ENCODE data around the gene PDSS1.
"Not testable (repeated sequence)": the region's sequence is repeated elsewhere in the genome, so short reads cannot be mapped to it uniquely, and the experiment has no call there.

PDSS1 gene, protein sequence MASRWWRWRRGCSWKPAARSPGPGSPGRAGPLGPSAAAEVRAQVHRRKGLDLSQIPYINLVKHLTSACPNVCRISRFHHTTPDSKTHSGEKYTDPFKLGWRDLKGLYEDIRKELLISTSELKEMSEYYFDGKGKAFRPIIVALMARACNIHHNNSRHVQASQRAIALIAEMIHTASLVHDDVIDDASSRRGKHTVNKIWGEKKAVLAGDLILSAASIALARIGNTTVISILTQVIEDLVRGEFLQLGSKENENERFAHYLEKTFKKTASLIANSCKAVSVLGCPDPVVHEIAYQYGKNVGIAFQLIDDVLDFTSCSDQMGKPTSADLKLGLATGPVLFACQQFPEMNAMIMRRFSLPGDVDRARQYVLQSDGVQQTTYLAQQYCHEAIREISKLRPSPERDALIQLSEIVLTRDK

DNA sequence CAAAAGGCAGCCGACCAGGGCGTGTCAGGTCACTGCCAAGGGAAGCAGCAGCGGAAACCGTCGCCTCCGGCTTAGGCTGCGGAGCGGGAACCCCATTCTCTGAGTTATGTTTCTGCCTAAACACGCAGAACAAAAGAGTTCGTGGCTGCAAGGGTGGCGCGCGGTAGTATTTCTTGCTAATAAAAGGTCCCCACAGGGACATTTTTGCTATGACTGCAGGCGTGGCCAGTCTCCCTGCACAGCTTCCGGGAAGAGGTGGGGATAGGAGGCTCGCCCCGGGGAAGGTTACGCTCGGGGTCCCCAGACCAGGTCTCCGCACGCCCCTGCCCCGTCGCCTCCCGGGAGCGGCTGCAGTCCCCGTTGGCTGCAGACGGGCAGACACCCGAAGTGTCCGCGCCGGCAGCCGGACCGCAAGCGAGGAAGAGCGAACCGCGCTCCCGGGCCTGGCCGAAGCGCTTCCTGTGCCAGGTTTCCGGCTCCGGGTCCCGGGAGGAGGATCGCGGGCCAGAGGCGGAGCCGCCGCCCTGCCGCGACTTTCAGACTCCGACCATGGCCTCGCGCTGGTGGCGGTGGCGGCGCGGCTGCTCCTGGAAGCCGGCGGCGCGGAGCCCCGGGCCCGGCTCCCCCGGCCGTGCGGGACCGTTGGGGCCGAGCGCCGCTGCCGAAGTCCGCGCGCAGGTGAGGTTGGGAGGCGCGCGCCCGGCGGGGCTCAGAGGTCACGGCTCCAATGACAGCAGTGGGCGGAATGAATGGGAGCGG is at the start of gene PDSS1:
PDSS1 (plus strand) TSS at position 539 of the 759 bp plus-strand sequence; CDS start at position 550, 11 bp downstream.
- DNase-seq (ENCODE audit: low read depth in 2 of 2): peak; percentile 24 to 27

DNA sequence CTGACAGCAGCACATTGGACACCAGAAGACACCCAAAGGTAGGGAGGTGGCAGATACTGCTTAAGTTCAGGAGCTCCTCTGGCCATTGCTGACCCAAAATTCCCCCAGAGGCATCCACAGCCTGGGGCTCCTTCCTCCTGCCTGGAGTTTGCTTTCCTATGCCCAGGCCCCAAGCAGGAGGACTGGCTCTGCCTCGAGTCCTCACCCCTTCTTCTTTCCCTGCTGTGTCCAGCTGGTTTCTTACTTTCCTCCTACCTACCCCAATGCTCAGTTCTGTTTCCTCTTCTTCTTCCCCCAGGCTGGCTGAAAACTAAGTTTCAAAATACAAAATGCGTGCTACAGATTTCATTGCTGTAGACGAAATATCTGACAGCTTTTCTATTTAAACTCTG is 49.3 kb upstream of the PDSS1 start:
- DNase-seq (ENCODE audit: low read depth in 2 of 2): not testable (repeated sequence)

DNA sequence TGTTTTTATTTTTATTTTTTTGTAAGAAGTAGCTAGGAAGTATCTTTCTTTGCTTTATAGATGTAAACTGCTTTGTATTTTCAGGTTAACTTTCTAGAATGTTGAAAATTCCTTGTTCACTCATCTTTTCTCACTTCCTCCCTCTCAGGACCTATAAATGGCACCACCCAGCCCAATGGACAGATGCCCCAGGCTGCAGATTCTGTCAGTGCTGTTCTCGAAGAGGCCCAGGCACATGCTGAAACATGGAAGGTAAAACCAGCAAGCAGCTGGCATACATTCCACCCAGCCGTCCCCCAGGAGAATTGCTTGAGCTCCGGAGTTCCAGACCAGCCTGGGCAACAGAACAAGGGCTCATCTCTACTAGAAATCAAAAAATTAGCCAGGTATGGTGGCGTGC is 47.1 kb upstream of the PDSS1 start:
- no peak for DNase-seq (ENCODE audit: low read depth in 2 of 2)

DNA sequence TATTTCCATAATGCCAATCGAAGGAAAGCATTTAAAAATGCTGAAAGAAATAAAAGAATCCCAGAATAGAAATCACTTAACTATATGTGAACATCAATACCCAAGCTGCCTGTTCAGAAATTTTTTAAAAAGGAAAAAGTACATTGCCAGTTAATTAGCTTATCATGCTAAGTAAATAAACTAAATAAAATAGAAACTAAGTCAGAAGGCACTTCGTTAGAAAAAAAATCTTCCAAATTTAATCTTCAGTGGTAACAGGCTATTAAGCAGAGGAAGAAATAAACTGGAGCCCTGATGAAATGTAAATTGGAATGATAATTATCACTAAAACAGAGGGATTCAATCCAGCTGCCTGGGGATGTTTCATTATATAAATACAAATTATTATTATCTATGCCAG is 46.0 kb upstream of the PDSS1 start:
- not testable (repeated sequence) for DNase-seq (ENCODE audit: low read depth in 2 of 2)

DNA sequence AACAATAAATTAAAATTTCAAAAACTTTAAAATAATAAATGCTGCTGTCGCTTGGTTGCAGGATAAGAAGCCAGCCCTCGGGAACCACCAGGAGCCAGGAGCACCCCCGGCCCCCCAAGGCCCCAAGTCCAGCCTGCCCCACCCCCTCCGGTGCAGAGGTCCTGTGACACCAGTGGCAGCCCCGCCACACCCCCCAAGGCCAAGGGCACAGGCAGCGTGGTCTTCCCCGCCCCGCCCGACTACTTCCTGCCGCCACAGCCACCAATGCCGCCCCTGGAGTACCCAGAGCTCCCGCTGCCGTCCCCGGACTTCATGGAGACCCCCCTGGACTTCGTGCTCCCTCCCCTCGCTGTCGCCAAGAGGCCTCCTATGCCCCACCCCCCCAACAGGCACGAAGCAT is 44.5 kb upstream of the PDSS1 start:
- no peak for DNase-seq (ENCODE audit: low read depth in 2 of 2)

DNA sequence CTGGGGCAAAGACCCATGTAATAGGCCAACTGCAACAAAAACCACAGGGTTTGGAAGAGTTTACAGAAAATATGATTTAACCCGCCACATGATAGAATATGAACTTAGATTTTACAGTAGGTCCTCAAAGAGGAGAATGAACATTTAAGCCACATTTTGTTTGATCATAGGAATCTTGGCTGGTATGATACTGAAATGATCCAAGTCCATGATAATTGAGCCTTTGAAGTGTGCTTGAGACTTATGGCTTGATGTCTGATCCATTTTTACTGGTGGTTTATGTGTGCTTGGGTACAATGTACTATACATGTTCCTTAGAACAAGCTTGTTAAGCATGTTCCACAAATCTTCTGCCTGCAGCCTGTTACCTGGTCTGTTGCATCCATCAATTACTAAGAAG is 41.8 kb upstream of the PDSS1 start:
- no peak for DNase-seq (ENCODE audit: low read depth in 2 of 2)

DNA sequence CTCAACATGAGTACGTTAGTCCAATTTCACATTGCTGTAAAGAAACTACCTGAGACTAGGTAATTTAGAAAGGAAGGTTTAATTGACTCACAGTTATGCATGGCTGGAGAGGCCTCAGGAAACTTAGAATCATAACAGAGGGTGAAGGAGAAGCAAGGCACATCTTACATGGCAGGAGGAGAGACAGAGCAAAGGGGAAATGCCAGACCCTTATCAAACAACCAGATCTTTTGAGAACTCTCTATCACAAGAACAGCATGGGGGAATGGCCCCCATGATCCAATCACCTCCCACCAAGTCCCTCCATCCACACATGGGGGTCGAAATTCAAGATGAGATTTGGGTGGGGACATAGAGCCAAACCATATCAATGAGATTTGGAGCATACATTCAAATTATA is 34.6 kb upstream of the PDSS1 start:
- DNase-seq (ENCODE audit: low read depth in 2 of 2): no peak

DNA sequence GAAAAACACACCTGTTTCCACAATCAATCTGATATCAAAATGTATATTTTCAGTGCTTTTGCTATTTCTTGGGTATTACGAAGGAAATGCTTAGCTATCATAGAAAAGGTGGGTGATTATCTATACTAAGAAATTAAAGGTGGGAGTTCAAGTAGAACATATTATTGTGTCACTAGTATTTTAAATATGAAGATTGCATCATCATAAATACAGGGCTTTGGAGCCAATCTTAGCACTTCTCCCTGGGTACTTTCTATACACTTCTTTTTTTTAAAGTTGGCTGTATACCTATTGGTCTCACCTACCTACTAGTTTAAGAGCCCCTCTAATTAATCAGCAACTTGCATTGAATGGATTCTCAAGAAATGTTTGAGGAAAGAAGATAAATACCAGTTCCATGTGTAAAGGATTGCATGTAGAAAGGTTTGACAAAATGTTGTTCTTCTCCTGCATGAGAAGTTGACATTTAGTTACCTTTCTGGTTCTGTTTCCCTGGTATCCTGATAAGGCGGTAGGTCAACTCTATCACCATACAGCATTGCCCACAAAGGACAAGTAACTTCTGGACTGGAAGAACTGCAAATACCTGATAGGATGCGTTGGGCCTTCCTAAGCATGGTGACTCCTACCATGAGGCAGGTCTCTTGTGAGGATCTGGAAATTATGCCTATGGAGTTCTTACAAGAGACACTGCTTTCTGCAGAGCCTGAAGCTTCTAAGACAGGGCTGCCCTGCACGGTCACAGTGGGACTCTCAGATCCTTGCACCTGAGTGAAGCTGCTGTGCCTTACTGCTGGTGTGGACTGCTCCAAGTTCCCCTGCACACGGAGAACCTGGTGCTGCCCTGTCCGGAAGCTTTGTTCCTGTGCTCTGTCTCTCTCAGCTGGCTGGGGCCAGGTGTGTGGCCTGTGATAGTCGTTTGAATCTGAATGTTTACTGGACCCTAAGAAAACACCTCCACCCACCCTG is 32.1 kb upstream of the PDSS1 start:
- DNase-seq (ENCODE audit: low read depth in 2 of 2): no peak

DNA sequence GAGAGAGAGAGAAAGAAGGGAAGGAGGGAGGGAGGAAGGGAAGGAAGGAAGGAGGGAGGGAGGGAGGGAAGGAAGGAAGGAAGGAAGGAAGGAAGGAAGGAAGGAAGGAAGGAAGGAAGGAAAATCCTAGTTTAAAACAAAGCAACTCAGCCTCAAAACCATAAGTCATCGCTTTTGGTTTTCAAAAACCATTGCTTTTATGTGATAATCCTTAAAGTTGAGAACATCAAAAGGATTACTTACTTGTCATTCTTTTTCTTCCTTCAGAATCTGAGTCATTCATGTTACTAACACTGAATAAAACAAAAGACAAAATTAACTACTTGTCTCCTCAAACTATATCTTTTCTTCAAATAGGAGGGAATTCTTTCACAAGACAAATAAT is 21.6 kb upstream of the PDSS1 start:
- DNase-seq (ENCODE audit: low read depth in 2 of 2): no peak

DNA sequence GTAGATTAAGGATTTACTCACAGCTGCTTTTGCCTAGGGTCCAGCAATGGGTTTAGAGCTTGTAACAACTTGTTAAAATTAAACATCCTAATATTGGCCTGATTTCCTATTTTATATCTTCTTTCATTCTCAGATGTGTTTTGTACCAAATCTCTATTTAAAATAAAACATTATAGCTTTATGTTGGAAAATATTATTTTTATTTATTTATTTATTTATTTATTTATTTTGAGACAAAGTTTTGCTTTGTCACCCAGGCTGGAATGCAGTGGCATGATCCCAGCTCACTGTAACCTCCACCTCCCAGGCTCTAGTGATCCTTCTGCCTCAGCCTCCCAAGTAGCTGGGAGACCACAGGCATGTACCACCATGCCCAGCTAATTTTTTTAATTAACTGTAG is 17.9 kb upstream of the PDSS1 start:
- DNase-seq (ENCODE audit: low read depth in 2 of 2): no peak

DNA sequence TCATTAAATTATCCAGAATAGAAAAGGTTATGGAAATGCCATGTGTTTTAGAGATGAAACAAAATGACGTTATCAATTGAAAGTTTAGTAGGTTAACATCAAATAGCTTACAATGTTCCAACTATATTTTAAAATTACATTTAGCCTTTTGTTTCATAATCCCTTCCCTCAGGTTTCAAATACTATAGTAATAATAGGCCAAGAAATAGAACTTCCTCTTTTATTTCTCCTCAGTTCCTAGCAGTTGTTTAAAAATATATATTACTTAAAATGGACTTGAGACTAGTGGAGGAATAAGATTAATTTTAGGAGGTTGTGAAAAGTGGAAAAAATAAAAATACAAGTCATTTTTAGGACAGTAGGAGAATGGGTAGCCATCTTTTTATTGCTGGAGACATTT is 16.4 kb upstream of the PDSS1 start:
- no peak for DNase-seq (ENCODE audit: low read depth in 2 of 2)

DNA sequence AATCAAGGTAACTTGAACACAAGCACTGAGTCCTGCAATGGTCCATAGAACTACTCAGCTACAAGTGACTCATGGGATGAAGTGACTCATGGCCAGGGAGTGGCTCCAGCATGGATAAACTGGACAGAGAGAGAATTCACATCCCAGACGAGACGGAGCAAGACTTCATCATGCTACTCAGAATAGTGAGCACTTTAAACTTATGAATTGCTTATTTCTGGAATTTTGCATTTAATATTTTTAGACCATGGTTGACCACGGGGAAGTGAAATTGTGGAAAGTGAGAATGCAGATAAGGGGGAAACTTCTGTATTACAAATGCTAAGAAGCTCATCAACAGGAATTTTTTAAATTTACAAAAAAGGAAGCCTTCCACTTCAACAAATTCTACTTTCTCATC is 15.5 kb upstream of the PDSS1 start:
- not testable (repeated sequence) for DNase-seq (ENCODE audit: low read depth in 2 of 2)

DNA sequence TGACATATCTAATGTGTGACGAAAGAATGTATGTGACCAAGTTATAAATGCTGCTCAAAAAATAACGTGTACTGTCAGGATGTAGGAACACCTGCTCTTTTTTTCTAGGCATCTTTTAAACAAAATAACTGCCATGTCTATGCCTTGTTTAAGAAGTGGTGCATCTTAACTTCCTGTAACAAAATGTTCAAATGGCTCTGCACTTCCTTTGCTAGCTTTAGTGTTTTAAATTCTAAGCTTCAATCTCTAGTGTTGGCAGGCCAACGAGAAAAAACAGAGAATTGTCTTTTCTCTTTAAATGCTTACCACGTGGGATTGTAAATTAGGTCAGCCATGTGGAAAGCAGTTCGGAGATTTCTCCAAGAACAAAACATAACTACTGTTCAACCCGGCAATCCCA is 14.6 kb upstream of the PDSS1 start:
- no peak for DNase-seq (ENCODE audit: low read depth in 2 of 2)

DNA sequence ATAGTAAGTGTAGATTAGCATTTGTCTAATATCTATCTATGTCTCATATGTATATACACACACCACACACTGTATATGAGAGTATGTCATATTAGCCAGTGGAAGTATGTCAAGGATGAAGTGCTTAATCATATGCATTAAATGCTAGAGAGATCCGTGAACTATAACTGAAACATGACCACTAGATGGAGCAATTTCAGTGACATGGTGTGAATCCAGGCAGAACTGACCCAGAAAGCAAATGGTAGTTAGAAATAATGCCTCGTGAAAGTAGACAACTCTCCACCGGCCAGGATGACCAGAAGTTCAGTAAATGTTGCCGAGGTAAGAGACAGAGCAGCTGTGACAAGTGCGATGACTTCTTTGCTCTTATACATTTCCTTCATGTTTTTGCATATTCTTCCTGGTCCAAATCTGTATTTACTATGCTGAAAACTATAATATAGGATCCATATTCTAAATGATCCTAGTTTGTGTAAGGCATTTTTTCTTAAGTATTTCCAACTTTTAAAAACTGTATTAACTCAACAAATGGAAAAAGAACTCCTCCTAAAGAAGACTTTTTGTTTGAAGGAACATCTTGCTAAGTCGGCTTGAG is 12.7 kb upstream of the PDSS1 start:
- not testable (repeated sequence) for DNase-seq (ENCODE audit: low read depth in 2 of 2)

DNA sequence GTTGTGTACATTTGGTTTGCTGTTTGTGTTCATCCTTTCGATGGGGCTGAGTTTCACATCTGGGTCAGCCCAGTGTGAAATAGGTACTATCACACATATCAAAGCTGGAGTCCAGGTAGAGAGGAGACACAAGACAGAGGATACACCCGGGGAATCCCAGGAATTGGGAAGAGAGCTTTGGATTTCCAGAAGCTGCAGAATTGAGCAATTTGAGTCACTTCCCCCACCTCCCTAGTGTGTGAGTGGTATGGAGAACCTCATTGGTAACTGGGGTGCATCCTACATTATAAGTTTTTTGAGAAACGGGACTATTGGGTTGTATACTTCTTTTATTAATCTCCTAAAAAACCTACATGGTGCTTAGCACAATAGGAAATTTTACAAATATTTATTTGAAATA is 12.1 kb upstream of the PDSS1 start:
- no peak for DNase-seq (ENCODE audit: low read depth in 2 of 2)

DNA sequence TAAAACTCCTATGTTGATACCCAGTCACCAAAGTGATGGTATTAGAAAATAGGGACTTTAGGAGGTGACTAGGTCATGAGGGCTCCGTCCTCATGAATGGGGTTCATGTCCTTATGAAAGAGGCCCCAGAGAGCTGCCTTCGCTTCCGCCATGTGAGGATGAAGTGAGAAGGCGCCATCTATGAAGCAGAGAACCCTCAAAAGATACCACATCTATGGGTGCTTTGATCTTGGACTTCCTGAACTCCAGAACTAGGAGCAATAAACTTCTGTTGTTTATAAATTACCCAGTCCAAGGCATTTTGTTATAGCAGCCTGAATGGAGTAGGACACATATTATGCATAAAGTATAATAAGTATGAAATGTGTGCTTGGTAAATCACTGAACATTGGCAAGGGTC is 8.1 kb upstream of the PDSS1 start:
- no peak for DNase-seq (ENCODE audit: low read depth in 2 of 2)

DNA sequence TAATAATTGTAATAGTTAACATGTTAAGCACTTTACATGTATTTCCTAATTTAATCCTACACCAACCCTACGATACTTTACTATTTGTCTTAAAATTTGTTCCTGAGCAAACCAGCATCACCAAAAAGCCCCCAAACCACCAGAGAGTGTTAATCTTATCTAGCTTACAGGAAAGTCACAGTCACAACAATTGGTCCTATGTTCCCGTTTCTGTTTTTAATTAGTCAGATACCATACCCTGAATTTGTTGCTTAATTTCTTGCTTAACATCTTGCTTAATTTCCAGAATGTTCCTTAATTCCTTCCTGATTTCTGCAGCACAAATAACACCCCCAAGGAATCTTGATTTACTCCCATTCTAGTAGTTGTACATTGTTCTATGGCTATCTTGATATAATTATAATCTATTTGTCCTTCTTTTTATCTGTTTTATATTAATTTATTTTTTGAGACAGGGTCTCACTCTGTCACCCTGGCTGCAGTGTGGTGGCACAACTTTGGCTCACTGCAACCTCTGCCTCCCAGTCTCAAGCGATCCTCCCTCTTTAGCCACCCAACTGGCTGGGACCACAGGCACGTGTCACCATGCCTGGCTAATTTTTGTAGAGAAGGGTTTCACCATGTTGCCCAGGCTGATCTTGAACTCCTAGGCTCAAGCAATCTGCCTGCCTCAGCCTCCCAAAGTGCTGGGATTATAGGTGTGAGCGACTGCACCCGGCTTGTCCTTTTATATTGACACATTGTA is 6.6 kb upstream of the PDSS1 start:
- DNase-seq (ENCODE audit: low read depth in 2 of 2): no peak

DNA sequence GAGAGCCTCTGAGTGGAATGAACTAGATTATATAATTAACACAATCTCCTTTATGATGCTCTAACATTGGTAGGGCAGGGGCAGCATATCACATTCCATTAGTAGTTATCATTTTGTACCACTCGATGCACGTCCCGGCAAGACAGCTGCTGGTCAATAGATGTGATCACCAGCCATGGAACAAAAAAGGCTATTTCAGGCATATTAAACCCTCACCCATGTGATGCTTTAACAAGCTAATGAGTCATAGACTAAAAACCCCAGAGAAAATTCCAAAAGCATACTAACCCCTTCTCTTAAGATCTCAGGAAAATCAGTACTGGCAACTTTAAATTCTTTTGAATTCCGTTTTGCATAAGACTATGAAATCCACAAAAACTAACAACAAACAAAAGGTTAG is 3.0 kb upstream of the PDSS1 start:
- not testable (repeated sequence) for DNase-seq (ENCODE audit: low read depth in 2 of 2)

DNA sequence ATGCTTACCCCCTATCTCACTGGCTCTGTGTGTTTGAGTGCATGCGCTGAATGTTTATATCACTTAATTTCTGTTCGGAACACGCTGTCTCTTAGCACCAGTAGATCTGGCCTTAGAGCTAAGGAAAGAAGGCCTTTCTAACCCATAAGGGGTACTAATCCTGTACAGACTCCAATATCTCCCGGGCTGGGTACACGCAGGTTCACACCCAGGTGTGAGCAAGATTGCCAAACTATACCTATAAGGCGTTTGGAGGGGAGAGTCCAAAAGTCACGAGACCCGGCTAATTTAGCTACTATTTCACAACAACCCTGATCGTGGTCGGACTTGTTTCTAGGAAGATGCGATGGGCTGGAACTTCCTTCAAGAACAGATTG is 727 bp upstream of the PDSS1 start:
- DNase-seq (ENCODE audit: low read depth in 2 of 2): no peak

DNA sequence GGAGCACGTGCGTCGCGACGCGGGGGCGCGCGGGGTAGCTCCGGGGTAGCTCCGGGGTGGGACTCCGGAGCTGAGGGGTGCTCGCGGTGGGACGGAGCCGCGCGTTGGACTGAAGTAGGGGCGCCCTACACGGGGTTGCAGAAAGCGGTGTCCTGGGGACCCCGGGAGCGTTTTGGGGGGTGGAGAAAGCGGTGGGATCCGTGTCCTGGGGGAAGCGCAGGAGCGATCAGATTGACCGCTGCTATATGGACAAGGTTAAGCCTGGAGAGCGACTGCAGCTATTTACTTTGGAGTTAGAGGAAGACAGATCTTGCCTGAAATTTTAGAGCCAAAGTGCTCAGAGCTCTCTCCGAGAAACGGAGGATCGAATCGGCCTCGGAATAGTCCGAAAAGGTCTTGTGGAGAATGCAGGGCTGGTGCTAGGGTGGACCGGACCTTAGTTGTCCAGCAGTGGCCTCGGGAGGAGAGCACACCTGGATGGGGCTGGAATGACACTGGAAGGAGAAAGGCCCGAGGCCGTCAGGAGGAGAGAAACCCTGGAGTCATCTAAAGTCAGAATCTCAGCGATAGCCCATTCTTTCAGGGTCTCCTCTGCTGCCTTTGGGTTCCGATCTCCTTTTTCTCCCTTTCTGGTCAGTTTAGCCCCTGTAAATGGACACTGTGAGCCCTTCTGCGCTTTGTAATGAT is 564 bp downstream of the PDSS1 start:
- no peak for DNase-seq (ENCODE audit: low read depth in 2 of 2)
